HG03565 (cell line): Measurements from ENCODE around the gene FBRSL1.
"Not testable (repeated sequence)": the region's sequence is repeated elsewhere in the genome, so short reads cannot be mapped to it uniquely, and the experiment has no call there.

ENCODE experiments used
- ATAC-seq: cut with Tn5 transposase; IDR thresholded peaks from one replicate; pipeline ENCODE4 v1.9.1; 2021; ENCODE audit warnings: mild to moderate bottlenecking, moderate library complexity; ENCODE audit not compliant: unreplicated experiment

The FBRSL1 gene

DNA sequence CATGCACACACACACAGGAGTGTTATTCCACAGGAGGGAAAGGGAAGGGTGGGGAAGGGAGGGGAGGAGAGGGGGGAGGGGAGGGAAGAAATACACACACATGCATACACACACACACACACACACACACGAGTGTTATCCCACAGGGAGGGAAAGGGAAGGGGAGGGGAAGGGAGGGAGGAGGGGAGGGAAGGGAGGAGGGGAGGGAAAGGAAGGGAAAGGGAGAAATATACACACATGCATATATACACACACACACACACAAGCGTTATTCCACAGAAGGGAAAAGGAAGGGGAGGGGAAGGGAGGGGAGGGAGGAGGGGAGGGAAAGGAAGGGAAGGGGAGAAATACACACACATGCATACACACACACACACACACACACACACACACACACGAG, 19.6 kb upstream of the FBRSL1 start:
- no peak for ATAC-seq

DNA sequence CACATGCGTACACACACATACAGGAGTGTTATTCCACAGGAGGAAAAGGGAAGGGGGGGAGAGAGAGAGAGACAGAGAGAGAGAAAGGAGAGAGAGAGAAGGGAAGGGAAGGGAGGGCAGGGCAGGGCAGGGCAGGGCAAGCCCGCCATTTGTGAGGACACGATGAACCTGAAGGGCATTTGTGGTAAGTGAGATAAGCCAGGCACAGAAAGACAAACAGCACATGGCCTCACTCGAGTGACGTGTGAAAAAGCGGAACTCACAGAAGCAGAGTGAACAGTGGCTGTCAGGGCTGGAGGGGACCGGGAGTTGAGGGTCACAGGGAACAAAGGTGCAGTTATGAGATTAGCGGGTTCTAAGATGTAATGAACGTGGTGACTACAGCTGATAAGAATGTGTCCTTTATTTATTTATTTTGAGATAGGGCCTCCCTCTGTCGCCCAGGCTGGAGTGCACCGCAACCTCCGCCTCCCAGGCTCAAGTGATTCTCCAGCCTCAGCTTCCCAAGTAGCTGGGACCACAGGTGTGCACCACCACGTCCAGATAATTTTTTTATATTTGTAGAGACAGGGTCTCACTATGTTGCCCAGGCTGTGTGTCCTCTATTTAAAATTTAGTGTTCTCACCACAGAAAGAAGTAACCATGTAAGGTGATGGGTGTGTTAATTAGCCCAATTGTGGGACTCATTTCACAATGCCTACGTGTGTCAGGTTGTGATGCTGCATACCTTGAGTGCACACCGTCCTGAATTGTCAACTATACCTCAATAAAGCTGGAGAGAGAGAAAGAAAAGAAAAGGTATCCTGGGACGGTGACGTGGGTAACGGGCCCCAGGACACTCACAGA, 18.7 kb upstream of the FBRSL1 start:
- ATAC-seq = no peak

DNA sequence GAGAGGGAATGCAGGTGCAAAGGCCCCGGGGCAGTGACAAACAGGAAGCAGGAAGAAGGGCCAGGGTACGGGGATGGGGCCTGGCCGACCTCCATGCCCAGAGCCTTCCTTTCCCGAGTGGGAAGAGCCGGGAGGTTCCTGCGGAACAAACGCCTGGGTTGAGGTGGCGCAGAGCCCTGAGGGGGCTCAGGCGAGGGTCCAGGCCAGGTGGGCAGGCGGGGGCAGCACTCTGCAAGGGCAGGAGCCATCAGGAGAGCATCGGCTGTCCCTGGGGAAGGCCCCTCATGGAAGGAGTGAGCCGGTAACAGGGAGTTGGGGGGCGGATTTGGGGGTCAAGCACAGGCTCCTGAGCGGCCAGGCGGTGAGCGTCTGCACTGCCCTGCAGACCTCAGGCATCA, 18.1 kb upstream of the FBRSL1 start:
- ATAC-seq = no peak

DNA sequence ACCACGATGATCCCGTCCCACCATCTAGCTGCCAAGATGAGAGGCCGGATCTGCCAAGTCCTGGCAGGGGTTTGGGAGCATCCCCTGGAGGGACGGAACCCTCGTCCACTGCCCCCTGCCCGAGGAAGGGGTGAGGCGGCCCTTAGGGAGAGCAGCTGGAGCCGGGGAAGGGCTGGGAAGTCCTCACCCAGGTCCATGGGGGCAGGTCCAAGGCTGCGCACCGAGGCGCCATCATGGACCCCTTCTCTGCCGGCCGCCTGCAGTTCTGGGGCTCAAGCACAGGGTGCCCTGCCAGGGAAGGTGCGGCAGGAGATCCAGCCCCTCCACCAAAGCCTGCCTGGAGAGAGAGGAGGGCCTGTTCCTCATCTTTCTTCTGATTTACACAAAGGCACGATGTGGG, 17.6 kb upstream of the FBRSL1 start:
- ATAC-seq = no peak

DNA sequence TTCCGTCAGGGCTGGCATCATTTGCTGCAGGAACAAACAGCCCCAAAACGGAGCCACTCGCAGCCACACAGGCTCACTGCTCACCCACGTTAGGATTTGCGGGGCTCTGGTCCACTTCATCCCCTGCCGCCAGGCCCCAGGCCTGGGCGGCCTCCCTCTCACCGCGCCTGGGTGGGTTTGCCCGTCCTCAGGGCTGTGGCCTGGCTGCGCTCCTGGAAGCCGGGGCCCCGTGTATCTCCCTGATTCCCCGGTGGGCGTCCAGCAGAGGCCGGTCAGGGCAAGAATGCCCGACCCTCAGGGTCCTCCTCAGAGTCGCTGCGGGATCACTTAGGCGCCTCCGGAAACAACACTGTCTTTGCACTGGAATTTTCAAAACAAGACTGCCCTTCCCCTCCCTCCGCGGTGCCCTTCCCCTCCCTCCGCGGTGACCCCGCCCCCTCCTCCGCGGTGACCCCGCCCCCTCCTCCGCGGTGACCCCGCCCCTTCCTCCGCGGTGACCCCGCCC, 15.7 kb upstream of the FBRSL1 start:
- no peak for ATAC-seq

DNA sequence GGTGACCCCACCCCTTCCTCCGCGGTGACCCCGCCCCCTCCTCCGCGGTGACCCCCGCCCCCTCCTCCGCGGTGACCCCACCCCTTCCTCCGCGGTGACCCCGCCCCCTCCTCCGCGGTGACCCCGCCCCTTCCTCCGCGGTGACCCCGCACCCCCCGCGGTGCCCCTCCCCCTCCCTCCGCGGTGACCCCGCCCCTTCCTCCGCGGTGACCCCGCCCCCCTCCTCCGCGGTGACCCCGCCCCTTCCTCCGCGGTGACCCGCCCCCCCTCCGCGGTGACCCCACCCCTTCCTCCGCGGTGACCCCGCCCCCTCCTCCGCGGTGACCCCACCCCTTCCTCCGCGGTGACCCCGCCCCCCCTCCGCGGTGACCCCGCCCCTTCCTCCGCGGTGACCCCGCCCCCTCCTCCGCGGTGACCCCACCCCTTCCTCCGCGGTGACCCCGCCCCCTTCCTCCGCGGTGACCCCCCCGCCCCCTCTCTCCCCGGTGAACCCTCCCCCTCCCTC, 15.1 kb upstream of the FBRSL1 start:
- not testable (repeated sequence) for ATAC-seq

DNA sequence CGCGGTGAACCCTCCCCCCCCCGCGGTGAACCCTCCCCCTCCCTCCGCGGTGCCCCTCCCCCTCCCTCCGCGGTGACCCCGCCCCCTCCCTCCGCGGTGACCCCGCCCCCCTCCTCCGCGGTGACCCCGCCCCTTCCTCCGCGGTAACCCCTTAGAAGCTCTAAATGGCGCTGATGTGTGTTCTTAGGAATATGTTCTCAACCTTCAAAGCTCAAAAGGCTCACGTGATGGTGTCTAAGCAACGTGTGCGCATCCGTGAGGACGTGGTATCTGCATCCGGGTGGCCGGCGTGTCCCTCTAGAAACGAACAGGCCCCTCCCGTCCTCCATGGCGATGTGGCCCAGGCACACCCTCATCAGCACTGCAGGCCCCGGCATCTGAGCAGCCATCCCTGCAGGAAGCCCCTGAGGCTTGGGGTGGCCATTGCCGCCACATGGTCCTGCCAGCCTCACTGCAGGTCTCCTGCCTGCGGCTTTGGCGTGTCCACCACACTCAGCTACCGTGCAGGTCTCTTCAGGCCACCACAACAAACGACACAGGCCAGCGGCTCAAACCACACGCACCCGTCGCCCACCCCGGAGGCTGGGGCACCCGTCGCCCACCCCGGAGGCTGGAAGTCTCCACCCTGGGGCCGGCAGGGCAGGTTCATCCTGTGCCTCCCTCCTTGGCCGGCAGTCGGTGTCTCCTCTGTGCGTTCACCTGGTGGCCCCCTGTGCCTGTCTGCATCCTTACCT, 14.5 kb upstream of the FBRSL1 start:
- no peak for ATAC-seq

DNA sequence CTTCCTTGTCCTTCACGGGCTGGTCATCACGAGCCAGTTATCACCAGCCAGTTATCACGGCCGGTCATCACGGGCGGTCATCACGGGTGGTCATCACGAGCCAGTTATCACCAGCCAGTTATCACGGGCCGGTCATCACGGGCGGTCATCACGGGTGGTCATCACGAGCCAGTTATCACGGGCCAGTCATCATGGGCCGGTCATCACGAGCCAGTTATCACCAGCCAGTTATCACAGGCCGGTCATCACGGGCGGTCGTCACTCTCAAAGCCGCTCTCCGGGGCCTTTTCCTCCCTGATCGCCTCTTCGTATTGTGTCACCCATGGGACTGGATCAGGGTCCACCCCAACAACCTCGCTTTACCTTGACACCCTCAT, 13.9 kb upstream of the FBRSL1 start:
- ATAC-seq = no peak

DNA sequence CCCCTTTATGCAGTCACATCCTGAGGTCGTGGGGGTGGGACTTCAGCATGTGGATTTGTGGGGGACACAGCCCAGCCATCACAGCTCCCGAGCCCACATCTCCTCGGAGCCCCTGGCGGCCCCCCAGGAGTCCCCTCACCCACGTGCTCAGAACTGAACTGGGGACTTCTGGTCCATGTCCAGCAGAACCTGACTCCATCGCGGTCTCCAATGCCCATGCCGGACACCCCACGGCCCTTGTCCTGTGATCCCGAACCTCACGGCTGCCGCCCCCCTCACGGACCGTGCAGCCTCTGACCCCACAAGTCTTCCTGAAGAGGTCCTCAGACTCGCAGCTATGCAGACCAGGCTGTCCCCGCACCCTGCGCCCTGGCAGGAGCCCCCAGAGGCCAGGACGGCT, 13.5 kb upstream of the FBRSL1 start:
- ATAC-seq = no peak

DNA sequence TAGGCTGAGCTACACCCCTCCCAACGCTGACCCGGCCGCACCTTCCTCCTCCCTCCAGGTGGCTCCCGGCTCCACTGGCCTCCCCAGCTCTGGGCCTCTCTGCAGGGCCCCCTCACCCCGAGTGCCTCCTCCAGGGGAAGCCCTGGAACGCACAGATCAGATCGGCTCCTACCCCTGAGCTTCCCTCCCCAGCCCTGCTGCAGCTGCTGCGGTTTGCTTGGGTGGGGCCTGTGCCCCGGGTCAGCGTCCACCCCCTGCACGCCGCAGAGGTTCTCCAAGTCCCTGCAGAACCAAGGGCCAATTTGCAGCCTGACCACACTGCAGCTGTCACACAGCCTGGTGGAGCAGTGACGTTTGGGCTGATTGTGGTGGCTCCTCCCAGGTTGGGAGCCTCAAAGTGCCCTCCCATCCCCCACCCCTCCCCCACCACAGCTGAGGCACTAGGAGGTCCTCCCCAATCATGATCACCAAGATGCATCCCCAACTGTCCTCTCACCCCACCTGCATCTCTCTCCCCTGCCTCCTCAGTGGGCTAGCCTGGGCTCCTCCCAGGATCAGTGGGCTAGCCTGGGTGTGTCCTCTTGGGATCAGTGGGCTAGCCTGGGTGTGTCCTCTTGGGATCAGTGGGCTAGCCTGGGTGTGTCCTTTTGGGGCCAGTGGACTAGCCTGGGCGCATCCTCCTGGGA, 12.8 kb upstream of the FBRSL1 start:
- no peak for ATAC-seq

DNA sequence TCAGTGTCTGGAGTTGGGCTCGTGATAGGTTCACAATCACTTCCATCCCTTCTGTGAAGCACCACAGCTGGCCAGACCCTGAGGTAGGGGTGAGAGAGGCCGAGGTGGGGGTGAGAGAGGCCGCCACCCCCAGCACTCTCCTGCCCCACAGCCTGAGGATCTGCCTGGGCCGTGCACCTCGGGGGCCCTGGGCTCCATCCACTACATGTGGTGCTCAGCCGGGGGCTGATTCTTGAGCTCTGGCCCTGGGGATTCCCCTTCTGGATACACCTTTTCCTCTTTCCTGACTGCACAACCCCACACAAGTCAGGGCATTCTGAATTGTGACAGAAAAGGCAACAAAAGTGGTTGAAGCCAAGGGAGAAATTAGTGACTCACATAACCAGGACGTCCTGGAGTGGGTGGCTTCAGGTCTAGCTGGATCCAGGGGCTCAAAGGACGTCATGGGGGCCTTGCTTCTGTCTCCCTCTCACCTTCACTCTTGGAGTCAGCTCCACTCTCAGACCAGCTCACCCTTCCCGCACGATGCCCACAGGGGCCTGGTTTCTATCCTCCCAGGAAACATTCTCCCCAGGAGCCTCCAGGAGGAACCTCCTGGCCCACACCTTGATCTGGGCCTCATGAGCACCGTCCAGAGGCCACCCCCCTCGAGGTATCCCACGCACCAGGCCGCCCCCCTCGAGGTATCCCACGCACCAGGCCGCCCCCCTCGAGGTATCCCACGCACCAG, 12.1 kb upstream of the FBRSL1 start:
- ATAC-seq = no peak

GRCh38 chr12:132478433-132478803, 11.5 kb upstream of the FBRSL1 start:
- ATAC-seq = no peak

GRCh38 chr12:132478845-132479244, 11.1 kb upstream of the FBRSL1 start:
- ATAC-seq = no peak

- no peak for ATAC-seq
Observed at GRCh38 chr12:132479291-132479690, 10.7 kb upstream of the FBRSL1 start.

DNA sequence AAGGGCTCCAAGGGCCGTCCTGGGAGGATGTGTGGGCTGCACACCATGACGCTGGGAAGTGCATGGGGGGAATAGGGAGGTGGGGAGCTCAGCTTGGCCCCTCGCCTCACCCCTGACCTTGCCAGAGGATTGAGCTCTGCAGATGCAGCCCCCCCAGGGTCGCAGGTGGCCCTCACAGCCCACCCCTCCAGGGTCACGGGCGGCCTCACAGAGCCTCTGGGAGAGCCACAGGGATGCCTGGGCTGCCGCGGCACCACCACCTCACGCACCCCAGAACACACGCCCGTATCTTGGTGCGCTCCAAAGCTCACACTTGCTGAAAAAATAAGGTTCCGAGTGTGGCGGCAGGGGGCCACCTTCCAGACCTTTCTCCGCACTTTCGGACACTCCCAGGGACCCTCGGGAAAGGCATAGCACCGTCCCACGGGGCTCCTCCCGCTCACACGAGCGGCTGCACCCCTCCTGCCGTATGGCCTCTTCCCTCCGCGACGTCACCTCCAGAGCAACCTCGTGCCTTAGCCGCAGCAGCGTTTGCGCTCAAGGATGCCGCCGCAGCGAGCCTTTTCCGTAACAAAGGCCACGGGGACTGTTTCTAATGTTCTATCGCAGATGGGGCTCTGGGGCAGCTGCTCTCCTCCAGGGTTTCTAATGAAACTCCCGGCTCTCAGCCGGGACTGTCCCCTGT, 9.9 kb upstream of the FBRSL1 start:
- ATAC-seq = no peak

DNA sequence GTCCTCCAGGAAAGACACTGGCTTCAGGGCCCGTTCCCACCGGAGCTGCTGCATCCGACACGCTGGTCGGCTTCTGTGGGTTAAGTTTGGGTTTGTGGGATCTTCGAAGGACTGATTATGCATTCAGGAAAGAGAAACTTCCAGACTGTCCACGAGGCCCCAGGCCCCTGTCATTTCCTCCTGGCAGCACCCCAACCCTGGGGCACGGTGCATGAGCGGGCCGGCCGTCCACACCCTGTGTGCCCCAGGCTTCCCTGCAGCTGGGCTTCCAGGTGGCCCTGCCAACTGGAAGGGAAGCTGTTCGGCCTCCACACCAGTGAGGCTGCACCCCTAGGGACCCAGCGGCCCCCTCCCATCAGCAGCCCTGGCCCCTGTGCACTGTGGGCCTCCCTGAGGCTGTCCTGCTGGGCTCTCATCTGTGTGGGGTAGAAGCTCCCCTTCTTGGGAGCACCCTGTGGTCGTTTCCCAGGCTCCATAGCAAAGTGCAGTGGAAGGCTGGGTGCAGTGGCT, 9.3 kb upstream of the FBRSL1 start:
- no peak for ATAC-seq

DNA sequence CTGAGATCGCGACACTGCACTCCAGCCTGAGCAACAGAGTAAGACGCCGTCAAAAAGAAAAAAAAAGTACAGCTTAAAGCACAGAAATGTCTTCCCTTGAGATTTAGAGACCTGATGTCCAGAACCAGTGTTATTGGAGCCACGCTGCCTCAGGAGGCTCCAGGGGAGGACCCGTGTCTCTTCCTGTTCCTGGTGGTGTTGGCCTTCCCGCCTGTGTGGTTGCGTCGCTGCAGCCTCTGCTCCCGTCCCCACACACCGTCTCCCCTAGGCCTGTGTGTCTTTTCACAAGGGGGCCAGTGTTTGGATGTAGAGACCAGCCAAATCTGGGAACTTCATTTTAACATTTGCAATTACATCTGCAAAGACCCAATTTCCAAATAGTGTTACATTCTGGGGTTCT, 8.6 kb upstream of the FBRSL1 start:
- no peak for ATAC-seq

DNA sequence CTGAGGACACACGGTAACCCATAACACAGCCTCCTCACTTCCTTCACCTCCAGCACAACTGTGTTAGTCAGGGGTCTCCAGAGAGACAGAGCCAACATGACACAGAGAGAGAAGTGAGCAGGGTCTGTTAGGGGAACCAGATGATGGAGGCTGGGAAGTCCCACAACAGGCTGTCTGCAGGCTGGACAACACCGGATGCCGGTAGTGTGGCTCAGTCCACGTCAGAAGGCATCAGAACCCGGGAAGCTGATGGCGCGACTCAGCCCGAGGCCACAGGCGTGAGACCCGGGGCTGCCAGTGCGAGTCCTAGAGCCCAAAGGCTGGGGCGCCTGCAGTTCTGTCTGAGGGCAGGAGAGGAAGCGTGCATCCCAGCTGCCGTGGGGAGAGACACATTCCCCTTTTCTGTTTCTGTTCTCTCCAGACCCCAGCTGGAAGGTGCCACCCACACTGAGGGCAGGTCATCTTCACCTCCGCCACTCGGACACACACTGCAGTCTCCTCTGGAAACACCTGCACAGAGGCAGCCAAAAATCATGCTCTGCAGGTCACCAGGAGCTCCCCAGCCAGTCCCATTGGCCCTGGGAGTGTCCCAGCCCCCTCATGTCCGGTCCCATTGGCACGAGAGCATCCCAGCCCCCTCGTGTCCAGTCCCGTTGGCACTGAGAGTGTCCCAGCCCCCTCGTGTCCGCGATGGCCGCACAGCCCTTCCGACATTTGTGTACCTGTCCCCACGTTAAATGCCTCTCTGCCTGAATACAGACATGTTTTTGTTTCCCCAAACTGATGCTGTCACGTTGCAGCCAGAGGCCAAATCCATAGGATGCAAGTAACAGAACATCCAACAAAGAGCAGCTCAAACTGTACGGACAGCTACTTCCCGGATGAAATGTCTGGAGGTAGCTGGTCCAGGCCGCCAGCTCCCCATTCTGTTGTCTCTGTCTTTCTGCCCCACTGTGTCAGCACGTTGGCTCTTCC, 7.9 kb upstream of the FBRSL1 start:
- ATAC-seq = no peak

GRCh38 chr12:132482771-132483170, 7.2 kb upstream of the FBRSL1 start:
- ATAC-seq = no peak
